K562 (cell line): ENCODE results near the gene SOAT1. TPM values are rescaled to one million over a fixed set of nuclear protein-coding genes. Genes with fewer than 3 reads are reported as not detected.
A peak's percentile ranks its signal among the peaks of the same experiment; 100 is the strongest.

ENCODE experiments used
- ATAC-seq: fragments of 200-7000 bp; cut with Tn5 transposase; 3 replicates; pipeline ENCODE4 v1.9.1; 2020; ENCODE audit warnings: moderate library complexity
- BruUV-seq: library from RNA; stranded (reverse); fragments of 400-500 nt; replicated peaks from 2 replicates; lab custom pipeline; 2021; lab: Mats Ljungman, UMichigan
- CTCF ChIA-PET: fragments of 300-600 bp; formaldehyde crosslinking; extraction: SDS; loops from one replicate; lab custom pipeline; 2021; ENCODE audit warnings: low intra/inter-chr PET ratio; lab: Yijun Ruan, JAX
- POLR2A ChIA-PET: fragments of 300-600, 350-650 bp; sonication (Branson Sonifier 250); formaldehyde crosslinking; extraction: SDS; loops from one replicate; lab custom pipeline; 2021; ENCODE audit warnings: antibody characterized with exemption, inconsistent platforms; lab: Yijun Ruan, JAX
- DNase-seq, 4 experiments: peaks; one replicate each; pipeline versions ENCODE4 v3.0.0 to v3.0.0-alpha.2; 2011 to 2018; ENCODE audit warnings: low spot score in 3 of 4, mixed read lengths in 3 of 4; ENCODE audit errors: extremely low read depth in 1 of 4
- FAIRE-seq: peaks from 2 replicates; lab custom pipeline; 2011; peaks lifted over from hg19 to GRCh38; lab: Jason Lieb, UNC
- H2AFZ ChIP-seq: 2 replicates; pipeline ENCODE4 v1.6.0; 2011; ENCODE audit warnings: low read depth, low read length, control low read depth, inconsistent platforms
- H3K27ac ChIP-seq: fragments of 200-600 bp; 3 replicates; pipeline ENCODE4 v1.8.0; 2011; ENCODE audit warnings: low read depth, mild to moderate bottlenecking, control low read depth, inconsistent platforms, low read length, moderate library complexity, mixed read lengths; ENCODE audit errors: extremely low read depth
- H3K27me3 ChIP-seq, 2 experiments: fragments of 300-600 bp in 1 of 2; 2 replicates in 1 of 2; 3 replicates in 1 of 2; pipeline versions ENCODE4 v1.6.0 to v1.8.0; 2011; ENCODE audit warnings: inconsistent platforms in 2 of 2, low read length in 2 of 2, mild to moderate bottlenecking in 1 of 2, mixed read lengths in 1 of 2, moderate library complexity in 1 of 2; ENCODE audit not compliant: control insufficient read depth in 2 of 2, insufficient read depth in 2 of 2
- H3K36me3 ChIP-seq: fragments of 300-600 bp; 3 replicates; pipeline ENCODE4 v1.8.0; 2011; ENCODE audit warnings: mild to moderate bottlenecking, low read length, inconsistent platforms; ENCODE audit not compliant: control insufficient read depth, insufficient read depth
- H3K4me1 ChIP-seq, 2 experiments: fragments of 200-600 bp in 1 of 2; replicated peaks in 1 of 2; 2 replicates in 1 of 2; 3 replicates in 1 of 2; pipeline versions ENCODE4 v1.5.1 to v1.8.0; 2011; ENCODE audit warnings: inconsistent platforms in 2 of 2, low read length in 2 of 2, mild to moderate bottlenecking in 1 of 2, mixed read lengths in 1 of 2, moderate library complexity in 1 of 2; ENCODE audit not compliant: control insufficient read depth in 2 of 2, insufficient read depth in 2 of 2
- H3K4me2 ChIP-seq: 2 replicates; pipeline ENCODE4 v1.6.1; 2011; ENCODE audit warnings: low read length, control low read depth, inconsistent platforms, mixed read lengths; ENCODE audit not compliant: insufficient read depth
- H3K4me3 ChIP-seq: fragments of 200-600 bp; sonication (generic), shearing (Covaris generic); 2 replicates; pipeline ENCODE4 v1.5.1; 2016; ENCODE audit warnings: control low read depth, inconsistent platforms
- H3K79me2 ChIP-seq: fragments of 200-600 bp; 3 replicates; pipeline ENCODE4 v1.8.0; 2011; ENCODE audit warnings: low read length, inconsistent platforms; ENCODE audit not compliant: control insufficient read depth, insufficient read depth
- H3K9ac ChIP-seq, 2 experiments: 2 replicates each; pipeline versions ENCODE4 v1.6.0 to v1.6.1; 2011; ENCODE audit warnings: low read depth in 2 of 2, low read length in 2 of 2, control low read depth in 1 of 2, inconsistent platforms in 1 of 2, mild to moderate bottlenecking in 1 of 2, mixed read lengths in 1 of 2; ENCODE audit not compliant: insufficient read depth in 1 of 2
- H3K9me1 ChIP-seq: one replicate; pipeline ENCODE4 v1.6.0; 2011; ENCODE audit warnings: inconsistent platforms, mild to moderate bottlenecking, low read length, moderate library complexity; ENCODE audit not compliant: control insufficient read depth, insufficient read depth
- H3K9me3 ChIP-seq: replicated peaks from 2 replicates; pipeline ENCODE4 v1.5.1; 2011; ENCODE audit warnings: low read depth, low read length, inconsistent platforms; ENCODE audit not compliant: control insufficient read depth, insufficient read depth
- H4K20me1 ChIP-seq: replicated peaks from 2 replicates; pipeline ENCODE4 v1.6.1; 2011; ENCODE audit warnings: low read length, inconsistent platforms, mixed read lengths; ENCODE audit not compliant: control insufficient read depth, insufficient read depth
- SMAD1 ChIP-seq: fragments of 150-350 bp; IDR thresholded peaks from 2 replicates; pipeline ENCODE4 v1.6.1; 2014; ENCODE audit warnings: low read length, low read depth; ENCODE audit not compliant: partially characterized antibody
- ZNF41 ChIP-seq: fragments of 250-450 bp; sonication (Bioruptor Pico); conservative IDR thresholded peaks from 2 replicates; pipeline ENCODE4 v1.4.0; 2020; ENCODE audit warnings: mild to moderate bottlenecking
- WGBS: fragments of 100-300 bp; shearing (Covaris generic); methylation state at CpG from one replicate; pipeline ENCODE4 v1.1.6; 2016; ENCODE audit warnings: low coverage, mixed read lengths; ENCODE audit not compliant: insufficient coverage; ENCODE audit errors: missing lambda C conversion rate; 5-methylcytosine and 5-hydroxymethylcytosine counted together
- in situ Hi-C: fragments of 300-500 bp; cut with MboI; formaldehyde crosslinking; loops from 4 replicates; pipeline ENCODE4 v1.15.0; 2018; ENCODE audit warnings: inconsistent platforms, mixed read lengths
- intact Hi-C: fragments of 100-400 bp; cut with micrococcal nuclease; formaldehyde crosslinking; loops from 2 replicates; pipeline ENCODE4 v1.14.2; 2022
- polyA plus RNA-seq, 8 experiments: library from polyadenylated mRNA; depleted of rRNA in 4 of 8; stranded (reverse) in 5 of 8; unstranded in 3 of 8; fragments of >200 nt; fragmentation: Nextera tagmentation in 2 of 8; fragmentation: Illumina TruSeq in 1 of 8; extraction: Ambion mirVana in 2 of 8; extraction: Trizol in 1 of 8; gene quantifications; 2 replicates each; pipeline versions ENCODE4 v1.2.1 to v1.2.3, GENCODE V29; 2011 to 2014; ENCODE audit warnings: inconsistent platforms in 1 of 8, missing spikeins in 1 of 8
- total RNA-seq, 7 experiments: library from RNA; depleted of rRNA in 6 of 7; stranded (reverse); fragments of >200 nt in 6 of 7; fragmentation: Illumina TruSeq in 2 of 7; extraction: Trizol in 2 of 7; gene quantifications; 2 replicates each; pipeline versions ENCODE4 v1.2.1 to v1.2.3, GENCODE V29; 2011 to 2021; ENCODE audit warnings: low replicate concordance in 1 of 7
- TF ChIP-seq, protein P1 (sequence below): fragments of 250-450 bp; sonication (Bioruptor Pico); IDR thresholded peaks from 2 replicates; pipeline ENCODE4 v1.5.0; 2022; ENCODE audit warnings: mild to moderate bottlenecking

The SOAT1 gene
- total and polyA plus RNA-seq, 9 of the 15 experiments (the other 6 are each of a cell fraction or from before 2014, with no cell fraction given) = 5.5 to 29.1 (median 17.3) TPM

DNA sequence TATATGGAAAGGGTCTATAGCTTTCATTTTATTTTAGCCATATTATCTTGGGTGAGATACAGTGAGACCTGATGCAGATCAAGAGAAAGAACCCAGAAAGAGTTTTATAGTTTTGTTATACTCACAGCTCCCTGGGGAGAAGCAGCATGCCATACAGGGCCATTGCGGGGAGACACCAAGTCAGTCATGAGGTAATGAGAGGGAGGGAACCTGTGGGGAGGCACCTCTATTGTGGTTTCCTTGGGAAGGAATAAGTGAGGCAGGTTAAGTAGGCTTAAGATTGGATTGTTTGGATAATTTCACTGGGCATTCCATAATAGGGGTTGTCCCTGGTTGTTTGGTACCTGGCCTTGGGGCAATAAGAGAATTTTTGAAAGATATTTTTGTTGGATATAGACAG lies 91.9 kb downstream of the SOAT1 start:
- no peak overlapping the region for H3K27ac ChIP-seq
- no peak overlapping the region for H2AFZ ChIP-seq
- no peak for FAIRE-seq
- POLR2A ChIA-PET = no interaction called here
- no TSS peak for BruUV-seq
- no peak overlapping the region for H3K4me3 ChIP-seq
- H3K36me3 ChIP-seq = no peaks in the 10 kb centered on the region
- H3K9me1 ChIP-seq = no peaks in the 10 kb centered on the region
- no peaks in the 10 kb centered on the region for H3K9me3 ChIP-seq
- peaks cover 0 to 4% of the 10 kb centered on the region in 2 experiments; a peak in 2 of 5 replicates for H3K27me3 ChIP-seq
- no peak for DNase-seq
- H3K9ac ChIP-seq = no peak overlapping the region
- TF ChIP-seq ZNF41 (CRISPR knock-in tag) (no peak), SMAD1 (no peak)
- TF ChIP-seq, protein P1, sequence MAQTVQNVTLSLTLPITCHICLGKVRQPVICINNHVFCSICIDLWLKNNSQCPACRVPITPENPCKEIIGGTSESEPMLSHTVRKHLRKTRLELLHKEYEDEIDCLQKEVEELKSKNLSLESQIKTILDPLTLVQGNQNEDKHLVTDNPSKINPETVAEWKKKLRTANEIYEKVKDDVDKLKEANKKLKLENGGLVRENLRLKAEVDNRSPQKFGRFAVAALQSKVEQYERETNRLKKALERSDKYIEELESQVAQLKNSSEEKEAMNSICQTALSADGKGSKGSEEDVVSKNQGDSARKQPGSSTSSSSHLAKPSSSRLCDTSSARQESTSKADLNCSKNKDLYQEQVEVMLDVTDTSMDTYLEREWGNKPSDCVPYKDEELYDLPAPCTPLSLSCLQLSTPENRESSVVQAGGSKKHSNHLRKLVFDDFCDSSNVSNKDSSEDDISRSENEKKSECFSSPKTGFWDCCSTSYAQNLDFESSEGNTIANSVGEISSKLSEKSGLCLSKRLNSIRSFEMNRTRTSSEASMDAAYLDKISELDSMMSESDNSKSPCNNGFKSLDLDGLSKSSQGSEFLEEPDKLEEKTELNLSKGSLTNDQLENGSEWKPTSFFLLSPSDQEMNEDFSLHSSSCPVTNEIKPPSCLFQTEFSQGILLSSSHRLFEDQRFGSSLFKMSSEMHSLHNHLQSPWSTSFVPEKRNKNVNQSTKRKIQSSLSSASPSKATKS (CRISPR knock-in tag) = no peak
- no peaks in the 10 kb centered on the region for H3K4me1 ChIP-seq
- H3K79me2 ChIP-seq = no peaks in the 10 kb centered on the region
- ATAC-seq = peak; percentile 37; the same call in 2 of the 3 replicates
- in situ Hi-C loops = loop anchor here (10.0 kb wide), 1 partner anchor 591 kb away; no protein-coding TSS in a partner anchor
- WGBS = 0% methylated on average over 1 of the region's 1 CpG
- intact Hi-C loops = loop anchor here (10.0 kb wide), 1 partner anchor 209 kb away; the partner anchor contains the start of gene TDRD5
- H3K4me2 ChIP-seq = no peak overlapping the region
- no peaks in the 10 kb centered on the region for H4K20me1 ChIP-seq
- CTCF ChIA-PET = interaction anchor here (0.6 kb wide), 1 partner anchor 306 kb away, joined by 3 read pairs; no protein-coding TSS in a partner anchor
